Activated CD8-positive, alpha-beta memory T cell treated with anti-CD3 and anti-CD28 coated beads, Interleukin-2, amount 50 U/mL, for 24 hours (primary cell): ENCODE measurements around the gene KBTBD12.

Source experiments
- DNase-seq: peaks from one replicate; pipeline ENCODE4 v3.0.0-alpha.2; 2020; ENCODE audit errors: extremely low read depth

The KBTBD12 gene

GRCh38 chr3:127985655-127986225 lies 70.7 kb downstream of the KBTBD12 start:
- DNase-seq: no peak

GRCh38 chr3:127986803-127987202 lies 71.8 kb downstream of the KBTBD12 start:
- no peak for DNase-seq

DNA sequence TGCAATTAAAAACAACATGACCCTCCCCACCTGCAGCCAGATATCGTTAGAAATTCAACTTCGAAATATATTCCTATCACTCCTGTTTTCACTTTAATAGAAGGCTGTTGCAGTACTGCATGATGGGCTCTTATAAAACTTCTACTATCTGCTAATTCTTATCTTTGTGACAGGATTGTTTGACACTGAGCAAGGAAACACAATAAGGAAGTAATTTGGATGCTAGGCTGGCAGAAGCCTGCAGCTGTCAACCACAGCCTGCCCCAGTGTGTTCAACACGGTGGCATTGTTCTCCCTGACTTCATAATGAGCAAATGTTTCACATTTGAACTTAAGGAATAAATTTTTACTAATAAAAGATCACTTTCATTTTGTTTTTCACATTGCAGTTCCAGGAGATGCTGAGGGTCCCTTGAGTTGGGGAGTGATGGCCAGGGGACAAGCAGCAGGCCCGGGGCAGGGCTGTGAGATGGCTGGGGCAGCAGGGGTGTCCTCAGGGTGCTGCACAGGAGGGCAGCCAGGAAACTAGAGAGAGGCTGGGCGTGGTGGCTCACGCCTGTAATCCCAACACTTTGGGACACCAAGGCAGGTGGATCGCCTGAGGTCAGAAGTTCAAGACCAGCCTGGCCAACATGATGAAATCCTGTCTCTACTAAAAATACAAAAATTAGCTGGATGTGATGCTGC lies 72.4 kb downstream of the KBTBD12 start:
- no peak for DNase-seq

- DNase-seq: no peak
Observed at GRCh38 chr3:127988770-127989557, 73.9 kb downstream of the KBTBD12 start.

- DNase-seq: no peak
Observed at GRCh38 chr3:127990051-127990450, 75.0 kb downstream of the KBTBD12 start.

- no peak for DNase-seq
Observed at GRCh38 chr3:127990461-127990860, 75.4 kb downstream of the KBTBD12 start.

DNA sequence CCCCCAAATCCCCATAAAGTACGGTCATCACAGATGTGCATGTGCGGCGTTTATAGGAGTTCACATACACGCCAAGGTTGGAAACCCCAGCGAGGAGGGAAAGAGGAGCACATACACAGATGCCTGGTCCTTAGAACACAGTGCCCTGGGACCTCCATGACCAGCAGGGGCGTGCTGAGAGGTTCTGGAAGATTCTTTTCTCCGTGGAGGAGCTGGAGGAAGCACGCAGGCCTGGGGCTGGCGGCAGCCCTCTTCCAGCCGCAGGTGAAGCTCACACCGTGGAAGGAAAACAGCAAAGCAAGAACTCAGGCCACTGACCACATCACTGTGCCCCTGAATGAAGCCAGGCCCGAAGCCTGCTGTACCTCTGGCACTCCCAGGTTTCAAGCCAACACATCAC lies 76.2 kb downstream of the KBTBD12 start:
- DNase-seq: no peak

- DNase-seq: no peak
Observed at GRCh38 chr3:127991681-127992080, 76.6 kb downstream of the KBTBD12 start.

DNA sequence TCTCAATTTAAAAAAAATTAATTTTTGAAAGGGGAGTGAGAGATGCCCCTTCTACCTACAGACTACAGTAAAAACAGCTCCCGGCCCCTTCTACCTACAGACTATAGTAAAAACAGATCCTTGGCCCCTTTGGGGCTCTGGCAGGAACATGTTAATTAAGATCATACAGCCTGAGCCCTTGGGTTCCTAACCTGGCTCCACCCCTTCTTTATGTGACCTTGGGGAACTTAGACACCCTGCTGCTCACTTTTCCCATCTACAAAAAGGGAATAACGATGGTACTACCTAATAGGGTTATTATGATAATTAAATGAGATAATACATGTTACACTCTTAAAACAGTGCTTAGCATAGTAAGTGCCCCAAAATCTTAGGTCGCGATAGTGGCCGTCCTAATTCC lies 77.1 kb downstream of the KBTBD12 start:
- DNase-seq: no peak

- DNase-seq: no peak
Observed at GRCh38 chr3:127994011-127994410, 79.0 kb downstream of the KBTBD12 start.

DNA sequence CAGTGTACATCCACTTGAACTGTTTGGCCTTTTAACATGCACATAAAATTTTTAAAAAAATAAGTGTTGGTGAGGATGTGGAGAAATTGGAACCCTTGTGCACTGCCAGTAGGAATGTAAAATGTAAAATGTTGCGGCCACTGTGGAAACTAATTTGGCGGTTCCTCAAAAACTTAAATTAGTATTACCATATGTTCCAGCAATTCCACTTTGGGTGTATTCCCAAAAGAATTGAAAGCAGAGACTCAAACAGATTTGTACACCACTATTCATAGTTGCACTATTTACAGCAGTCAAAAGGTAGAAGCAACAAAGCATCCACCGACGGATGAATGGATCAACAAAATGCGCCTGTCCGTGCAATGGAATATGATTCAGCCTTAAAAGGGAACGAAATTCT lies 82.0 kb downstream of the KBTBD12 start:
- no peak for DNase-seq

- no peak for DNase-seq
Observed at GRCh38 chr3:127997961-127998360, 82.9 kb downstream of the KBTBD12 start.

- no peak for DNase-seq
Observed at GRCh38 chr3:127998596-127998995, 83.6 kb downstream of the KBTBD12 start.

DNA sequence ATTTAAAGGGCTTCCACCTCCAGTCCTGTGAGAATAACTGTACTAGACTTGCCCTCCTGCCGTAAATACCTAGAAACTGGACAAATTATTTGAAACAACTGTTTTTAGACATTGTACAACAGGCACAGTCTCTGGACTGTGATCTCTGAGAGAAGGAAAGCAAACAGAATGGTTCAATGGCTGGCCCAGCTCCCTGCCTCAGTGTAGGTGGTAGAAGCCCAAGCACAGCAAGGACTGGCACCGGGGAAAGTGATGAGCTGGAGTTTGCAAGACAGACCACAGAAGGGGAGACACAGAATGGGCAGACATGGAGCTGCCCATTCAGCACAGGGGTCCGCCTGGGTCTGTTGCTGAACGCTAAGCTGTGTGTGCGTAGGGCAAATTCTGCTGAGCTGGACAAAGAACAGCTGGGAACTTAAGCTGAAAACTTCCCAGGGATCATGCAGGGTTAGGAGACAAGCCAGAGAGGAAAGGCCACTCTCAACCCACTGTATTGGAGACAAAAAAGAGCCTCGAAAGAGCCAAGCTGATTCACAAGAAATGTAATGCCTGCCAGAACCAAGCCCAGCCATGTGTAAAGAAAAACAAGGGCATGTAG lies 84.6 kb downstream of the KBTBD12 start:
- DNase-seq: no peak

DNA sequence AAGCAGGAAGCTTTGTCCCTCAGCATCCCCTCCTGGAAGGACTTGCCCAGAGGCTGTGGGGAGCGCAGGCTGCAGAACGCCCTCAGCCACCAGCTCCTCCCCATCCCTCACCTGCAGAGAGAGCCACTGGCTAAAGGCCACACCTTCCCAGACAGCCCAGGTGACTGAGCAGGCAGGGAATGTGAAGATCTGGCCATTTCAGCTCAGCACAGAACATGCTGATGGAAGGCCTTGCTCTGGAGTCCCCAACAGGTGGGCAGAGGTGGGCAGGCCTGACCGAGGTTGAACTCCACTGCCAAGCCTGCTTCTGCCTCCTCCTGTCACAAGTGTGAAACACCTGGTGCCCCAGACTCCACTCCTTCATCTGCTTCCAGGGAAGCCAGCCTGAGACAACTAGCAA lies 86.5 kb downstream of the KBTBD12 start:
- DNase-seq: no peak

DNA sequence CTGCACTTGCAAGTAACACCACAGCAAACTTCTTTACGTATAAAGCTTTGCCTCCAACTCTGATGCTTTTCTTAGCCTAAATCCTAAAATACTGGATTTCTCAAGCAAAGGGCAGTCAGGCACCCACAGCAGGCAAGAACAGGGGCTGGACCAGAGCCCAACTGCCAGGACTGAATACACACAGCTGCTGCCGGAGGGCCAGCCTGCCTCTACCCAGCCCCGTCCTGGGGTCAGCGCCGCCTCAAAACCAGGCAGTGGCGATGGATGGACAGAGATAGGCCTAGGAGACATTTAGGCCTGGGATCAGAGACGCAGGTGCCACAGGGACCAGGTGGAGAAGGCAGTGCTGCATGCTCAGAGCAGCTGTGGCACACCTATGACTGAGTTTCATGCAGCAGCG lies 89.6 kb downstream of the KBTBD12 start:
- DNase-seq: no peak

DNA sequence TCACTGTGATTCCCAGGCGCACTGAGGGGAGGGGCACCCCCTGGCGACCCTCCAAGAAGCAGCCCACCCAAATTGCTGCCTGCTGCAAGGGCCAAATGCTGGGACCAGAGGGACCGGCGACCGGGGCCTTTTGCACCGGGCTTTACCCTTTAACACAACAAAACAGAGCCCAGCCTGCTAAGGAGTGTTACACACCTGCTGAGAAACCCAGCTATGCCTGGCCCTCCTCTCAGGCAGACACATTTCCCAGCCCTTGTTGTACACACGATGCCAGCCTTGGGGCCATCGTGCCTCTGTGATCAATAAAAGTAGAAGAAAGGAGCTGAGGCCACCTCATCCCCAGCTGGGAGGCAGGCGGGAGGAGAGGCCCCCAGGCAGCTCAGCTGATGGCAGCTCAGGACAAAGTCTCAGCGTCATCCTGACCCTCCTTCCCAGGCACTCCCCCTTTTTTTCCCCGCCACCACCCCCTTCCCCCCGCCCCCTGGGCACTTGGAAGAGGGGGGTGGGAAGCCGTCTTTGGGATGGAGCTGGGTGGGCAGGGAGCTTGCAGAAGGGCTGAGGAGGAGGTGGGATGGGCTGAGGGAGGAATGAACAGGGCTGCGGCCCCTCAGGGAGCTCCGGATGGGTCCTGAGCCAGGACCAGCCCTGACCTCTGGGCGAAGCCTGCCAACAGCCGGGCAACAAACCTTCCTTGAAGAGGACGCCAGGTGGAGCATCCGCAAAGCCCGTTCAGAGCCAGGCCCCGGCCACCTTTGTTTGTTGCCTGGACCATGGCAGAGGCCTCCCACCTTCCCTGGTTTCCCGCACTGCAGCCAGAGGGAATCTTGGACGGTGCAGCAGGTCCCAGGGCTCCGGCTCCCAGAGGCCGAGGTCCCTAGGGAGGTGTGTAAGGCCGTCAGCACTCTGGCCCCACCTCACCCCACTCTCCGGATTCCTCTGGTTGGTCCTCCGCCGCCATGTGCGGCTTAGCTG lies 91.3 kb downstream of the KBTBD12 start:
- DNase-seq: no peak

GRCh38 chr3:128007033-128007424 lies 92.0 kb downstream of the KBTBD12 start:
- no peak for DNase-seq

DNA sequence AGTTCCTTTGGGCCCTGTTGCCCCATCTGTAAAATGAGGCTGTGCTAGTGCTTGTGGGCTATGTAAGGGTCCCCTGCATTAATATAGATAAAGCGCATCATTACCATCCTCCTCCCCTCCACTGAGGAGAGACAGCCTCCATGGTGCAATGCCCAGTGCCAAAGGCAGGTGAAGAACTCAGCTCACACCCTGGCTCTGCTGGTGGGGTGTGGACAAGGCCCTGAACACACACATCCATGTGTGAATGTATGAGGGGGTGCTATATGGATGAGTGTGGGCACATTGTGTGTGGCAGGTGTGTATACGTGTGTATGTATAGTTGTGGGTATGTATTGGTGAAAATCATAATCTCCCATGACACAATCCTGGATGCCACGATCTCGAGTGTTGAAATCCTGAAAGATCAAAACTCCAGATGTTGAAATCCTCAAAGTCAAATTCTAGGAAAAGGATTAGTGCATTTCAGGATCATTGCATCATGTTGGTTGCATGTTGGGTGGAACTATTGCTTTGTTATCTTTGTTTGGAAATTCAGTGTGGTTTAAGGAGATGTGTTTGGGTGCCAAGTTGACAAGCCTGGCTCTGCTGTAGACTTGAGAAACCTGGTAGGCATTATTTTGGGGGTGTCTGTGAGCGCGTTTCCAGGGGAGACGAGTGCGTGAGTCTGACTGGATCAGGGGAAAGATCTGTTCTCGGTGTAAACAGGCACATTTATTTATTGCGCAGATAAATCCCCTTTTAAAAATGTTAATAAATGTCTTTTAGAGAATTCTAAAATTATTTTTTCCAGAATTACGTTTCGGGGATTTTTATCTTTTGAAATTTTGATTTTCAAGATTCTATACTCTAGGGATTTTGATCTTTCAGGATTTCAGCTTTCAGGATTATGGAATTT lies 95.2 kb downstream of the KBTBD12 start:
- no peak for DNase-seq

DNA sequence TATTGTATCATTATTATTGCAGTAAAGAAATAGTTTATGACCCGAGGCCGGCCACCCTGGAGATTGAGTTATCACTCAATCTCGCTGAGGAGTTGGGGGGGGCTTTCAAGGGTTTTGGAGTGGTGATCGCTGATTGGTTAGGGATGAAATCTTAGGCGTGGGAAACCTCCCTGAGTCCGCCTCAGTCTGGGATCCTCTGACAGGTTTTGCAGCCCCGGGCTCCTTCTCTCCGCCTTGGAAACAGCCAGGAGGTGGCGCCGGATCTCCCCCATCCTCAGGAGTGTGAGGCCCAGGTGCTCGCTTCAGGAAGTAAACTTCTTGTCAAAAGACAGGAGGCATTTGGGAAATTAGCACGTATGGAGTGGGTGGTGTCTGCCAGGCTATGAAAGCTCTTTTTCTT lies 96.1 kb downstream of the KBTBD12 start:
- no peak for DNase-seq

GRCh38 chr3:128012050-128012449 lies 97.0 kb downstream of the KBTBD12 start:
- DNase-seq: no peak
